SK-N-MC (cell line): Measurements from ENCODE around the gene COL6A2.

ENCODE experiments used
- EZH2 ChIP-seq: fragments of 200-600 bp; sonication (generic); IDR thresholded peaks from one replicate; pipeline ENCODE4 v1.6.1; 2017; ENCODE audit warnings: antibody characterized with exemption
- FOXP2 ChIP-seq: optimal IDR thresholded peaks from 2 replicates; pipeline ENCODE3; 2011; ENCODE audit warnings: mild to moderate bottlenecking, moderate library complexity; ENCODE audit not compliant: insufficient read depth; ENCODE audit errors: extremely low read length, control extremely low read depth
- POLR2AphosphoS5 ChIP-seq: IDR thresholded peaks from 2 replicates; pipeline ENCODE4 v1.6.1; 2012; ENCODE audit warnings: mild to moderate bottlenecking, low read depth, low read length, borderline replicate concordance

GRCh38 chr21:46135782-46136395, 38.0 kb downstream of the COL6A2 start:
- TF ChIP-seq EZH2 = no peak
- TF ChIP-seq POLR2AphosphoS5 = no peak
- no peak for TF ChIP-seq FOXP2
